HUES64 (cell line): ENCODE measurements around the gene HIP1.
"Not testable (repeated sequence)": the region's sequence is repeated elsewhere in the genome, so short reads cannot be mapped to it uniquely, and the experiment has no call there.

ENCODE experiments used
- H3K27ac ChIP-seq: 2 replicates; pipeline ENCODE4 v1.7.0; 2013; ENCODE audit warnings: low read depth, low read length, inconsistent platforms
- H3K27me3 ChIP-seq: 2 replicates; pipeline ENCODE4 v1.6.1; 2013; ENCODE audit warnings: mild to moderate bottlenecking, low read length; ENCODE audit not compliant: insufficient read depth
- H3K36me3 ChIP-seq: 2 replicates; pipeline ENCODE4 v1.6.1; 2013; ENCODE audit warnings: mild to moderate bottlenecking, low read length; ENCODE audit not compliant: insufficient read depth
- H3K4me1 ChIP-seq: 2 replicates; pipeline ENCODE4 v1.6.1; 2013; ENCODE audit warnings: mild to moderate bottlenecking, low read length, moderate library complexity; ENCODE audit not compliant: insufficient read depth
- H3K4me3 ChIP-seq: 2 replicates; pipeline ENCODE4 v1.5.1; 2013; ENCODE audit warnings: mild to moderate bottlenecking, low read length, moderate library complexity
- H3K9ac ChIP-seq: 2 replicates; pipeline ENCODE4 v1.6.1; 2013; ENCODE audit warnings: mild to moderate bottlenecking, low read depth, low read length
- H3K9me3 ChIP-seq: 2 replicates; pipeline ENCODE4 v1.6.1; 2013; ENCODE audit warnings: low read depth, low read length; ENCODE audit not compliant: insufficient read depth
- WGBS: fragments of 150-250, 120-280 bp; methylation state at CpG from one replicate; pipeline ENCODE4 v1.1.7; 2013; ENCODE audit warnings: missing lambda C conversion rate; 5-methylcytosine and 5-hydroxymethylcytosine counted together

The HIP1 gene

DNA sequence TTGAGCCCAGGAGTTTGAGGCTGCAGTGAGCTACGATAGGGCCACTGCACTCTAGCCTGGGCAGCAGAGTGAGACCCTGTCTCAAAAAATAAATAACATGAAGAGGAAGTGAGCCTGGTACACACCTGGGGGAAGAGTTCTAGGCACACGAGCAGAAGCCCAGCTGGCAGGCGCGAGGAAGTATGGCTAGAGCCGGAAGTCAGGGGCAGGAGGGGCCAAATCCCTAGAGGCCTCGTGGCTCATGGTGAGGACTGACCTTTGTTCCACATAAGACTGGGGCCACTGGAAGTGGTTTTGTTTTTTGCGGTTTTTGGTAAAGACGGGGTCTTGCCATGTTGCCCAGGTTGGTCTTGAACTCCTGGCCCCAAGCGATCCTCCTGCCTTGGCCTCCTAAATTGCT is 117.6 kb downstream of the HIP1 start:
- 96% methylated on average over 9 of the region's 9 CpGs for WGBS
- Histone ChIP-seq H3K4me3 (no peak overlapping the region), H3K4me1 (0 out of 2 replicates have a peak, but pooled peaks cover 3% of the 10 kb centered on the region), H3K36me3 (peaks cover 32% of the 10 kb centered on the region), H3K27me3 (no peaks in the 10 kb centered on the region), H3K9me3 (no peaks in the 10 kb centered on the region), H3K27ac (no peak overlapping the region), H3K9ac (no peak overlapping the region)

DNA sequence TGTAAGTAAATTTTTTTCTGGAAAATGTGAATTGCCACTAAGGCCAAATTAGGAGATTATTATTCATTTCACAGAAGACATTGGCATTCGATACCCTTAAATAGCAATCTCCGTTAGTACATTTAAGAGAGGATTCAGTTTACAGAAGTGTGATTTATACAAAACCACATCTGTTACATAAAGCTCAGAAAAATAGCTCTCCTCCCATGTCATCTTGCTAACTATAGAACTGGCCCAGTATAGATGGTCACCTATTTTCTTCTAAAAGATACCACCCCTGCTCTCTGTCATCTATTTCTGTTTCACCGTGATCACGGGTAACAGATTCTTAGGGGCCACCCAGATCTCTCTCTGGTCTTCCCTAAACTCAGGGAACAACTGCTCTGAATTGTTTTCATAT is 119.1 kb downstream of the HIP1 start:
- 96% methylated on average over 4 of the region's 4 CpGs for WGBS
- Histone ChIP-seq H3K9ac (no peak overlapping the region), H3K27ac (no peak overlapping the region), H3K9me3 (no peaks in the 10 kb centered on the region), H3K4me3 (no peak overlapping the region), H3K27me3 (no peaks in the 10 kb centered on the region), H3K36me3 (peaks cover 32% of the 10 kb centered on the region), H3K4me1 (0 out of 2 replicates have a peak, but pooled peaks cover 3% of the 10 kb centered on the region)

DNA sequence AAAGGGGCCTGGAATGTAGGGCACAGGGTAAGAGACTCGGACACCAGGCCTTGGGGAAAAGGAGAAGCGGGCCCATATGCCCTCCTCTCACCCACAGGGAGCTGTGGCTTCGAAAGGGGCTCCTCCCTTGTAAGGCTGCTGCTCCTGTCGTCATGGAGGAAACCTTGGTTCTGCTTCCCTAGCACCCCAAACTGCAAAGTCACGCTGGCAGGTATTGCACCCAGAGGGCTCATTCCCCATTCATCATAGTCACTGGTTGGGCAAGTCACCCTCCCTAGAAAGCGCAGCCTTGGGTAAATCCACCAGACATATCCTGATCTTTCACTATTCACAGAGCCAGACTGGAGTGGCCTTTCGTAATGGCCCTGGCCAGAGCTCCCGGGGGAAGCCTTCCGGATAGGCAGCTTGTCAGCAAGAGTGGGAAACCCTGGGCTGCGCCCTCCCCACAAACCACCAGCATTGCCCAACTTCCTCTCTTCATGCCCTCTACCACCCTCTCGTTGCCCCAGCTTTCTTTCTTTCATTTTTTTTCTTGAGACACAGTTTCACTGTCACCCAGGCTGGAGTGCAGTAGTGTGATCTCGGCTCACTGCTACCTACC is 121.0 kb downstream of the HIP1 start:
- no peaks in the 10 kb centered on the region for H3K27me3 ChIP-seq
- H3K4me3 ChIP-seq: no peak overlapping the region
- H3K27ac ChIP-seq: no peak overlapping the region
- peaks cover 28% of the 10 kb centered on the region for H3K36me3 ChIP-seq
- WGBS: 96% methylated on average over 12 of the region's 12 CpGs
- no peak overlapping the region for H3K9ac ChIP-seq
- no peaks in the 10 kb centered on the region for H3K4me1 ChIP-seq
- no peaks in the 10 kb centered on the region for H3K9me3 ChIP-seq

DNA sequence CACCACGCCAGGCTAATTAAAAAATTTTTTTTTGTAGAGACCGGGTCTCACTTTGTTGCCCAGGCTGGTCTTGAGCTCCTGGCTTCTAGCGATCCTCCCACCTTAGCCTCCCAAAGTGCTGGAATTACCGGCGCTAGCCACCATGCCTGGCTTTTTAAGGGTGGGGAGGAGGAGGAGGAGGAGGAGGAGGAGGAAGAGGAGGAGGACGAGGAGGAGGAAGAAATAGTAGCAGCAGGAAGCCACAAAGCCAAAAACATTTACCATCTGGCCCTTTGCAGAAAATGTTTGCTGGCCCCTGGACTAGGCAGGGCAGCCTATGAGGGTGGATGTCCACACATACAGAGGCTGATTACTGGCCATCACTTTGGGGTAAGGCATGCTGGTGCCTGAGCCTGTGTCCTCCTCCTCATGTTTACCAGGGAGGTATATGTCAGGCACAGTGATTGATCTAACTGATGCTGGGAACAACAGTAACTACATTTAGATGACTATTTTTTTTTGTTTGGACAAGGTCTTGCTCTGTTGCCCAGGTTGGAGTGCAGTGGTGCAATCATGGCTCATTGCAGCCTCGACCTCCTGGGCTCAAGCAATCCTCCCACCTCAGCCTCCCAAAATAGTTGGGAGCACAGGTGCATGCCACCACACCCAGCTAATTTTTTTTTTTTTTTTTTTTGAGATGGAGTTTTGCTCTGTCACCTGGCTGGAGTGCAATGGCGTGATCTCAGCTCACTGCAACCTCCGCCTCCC is 122.1 kb downstream of the HIP1 start:
- 96% methylated on average over 6 of the region's 9 CpGs for WGBS
- Histone ChIP-seq H3K27me3 (no peaks in the 10 kb centered on the region), H3K4me3 (no peak overlapping the region), H3K4me1 (no peaks in the 10 kb centered on the region), H3K9me3 (no peaks in the 10 kb centered on the region), H3K36me3 (peaks cover 21% of the 10 kb centered on the region), H3K9ac (no peak overlapping the region), H3K27ac (no peak overlapping the region)

DNA sequence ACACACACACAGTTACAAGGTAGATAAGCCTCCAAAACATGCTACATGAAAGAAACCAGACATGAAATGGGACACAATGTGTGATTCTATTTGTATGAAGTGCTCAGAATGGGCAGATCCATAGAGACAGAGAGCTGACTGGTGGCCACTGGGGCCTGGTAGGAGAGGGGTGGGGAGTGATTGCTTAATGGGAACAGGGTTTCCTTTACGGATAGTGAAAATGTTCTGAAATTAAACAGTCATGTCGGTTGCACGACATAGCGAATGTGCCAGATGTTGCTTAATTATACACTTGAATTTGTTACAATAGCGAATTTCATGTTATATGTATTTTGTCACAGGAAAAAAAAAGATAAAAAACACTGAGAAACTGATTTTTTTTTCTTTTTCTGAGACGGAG is 124.3 kb downstream of the HIP1 start:
- Histone ChIP-seq H3K27me3 (no peaks in the 10 kb centered on the region), H3K9me3 (no peaks in the 10 kb centered on the region), H3K36me3 (peaks cover 11% of the 10 kb centered on the region), H3K9ac (no peak overlapping the region), H3K4me1 (no peaks in the 10 kb centered on the region), H3K27ac (no peak overlapping the region), H3K4me3 (no peak overlapping the region)
- 89% methylated on average over 6 of the region's 6 CpGs for WGBS

DNA sequence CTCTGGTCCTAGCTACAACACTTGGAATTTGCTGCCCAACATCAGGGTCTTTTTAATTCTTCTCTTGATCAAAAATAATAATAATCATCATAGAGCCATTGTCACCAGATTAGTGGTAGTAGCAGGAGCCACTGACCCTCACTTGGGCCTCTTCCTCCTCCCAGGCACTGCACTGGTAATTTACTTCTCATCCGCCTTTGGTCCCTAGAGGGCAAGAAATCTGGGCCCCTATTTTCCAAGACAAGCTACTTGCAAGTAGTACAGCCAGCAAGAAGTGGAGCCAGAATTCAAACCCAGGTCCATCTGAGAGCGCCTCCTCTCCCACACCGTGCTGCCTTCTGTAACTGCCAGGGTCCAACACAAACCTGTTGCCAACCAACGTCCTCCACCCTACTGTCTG is 125.4 kb downstream of the HIP1 start:
- Histone ChIP-seq H3K27me3 (no peaks in the 10 kb centered on the region), H3K4me1 (no peaks in the 10 kb centered on the region), H3K9me3 (no peaks in the 10 kb centered on the region), H3K36me3 (peaks cover 16% of the 10 kb centered on the region), H3K4me3 (no peak overlapping the region), H3K27ac (no peak overlapping the region), H3K9ac (no peak overlapping the region)
- 91% methylated on average over 4 of the region's 4 CpGs for WGBS

DNA sequence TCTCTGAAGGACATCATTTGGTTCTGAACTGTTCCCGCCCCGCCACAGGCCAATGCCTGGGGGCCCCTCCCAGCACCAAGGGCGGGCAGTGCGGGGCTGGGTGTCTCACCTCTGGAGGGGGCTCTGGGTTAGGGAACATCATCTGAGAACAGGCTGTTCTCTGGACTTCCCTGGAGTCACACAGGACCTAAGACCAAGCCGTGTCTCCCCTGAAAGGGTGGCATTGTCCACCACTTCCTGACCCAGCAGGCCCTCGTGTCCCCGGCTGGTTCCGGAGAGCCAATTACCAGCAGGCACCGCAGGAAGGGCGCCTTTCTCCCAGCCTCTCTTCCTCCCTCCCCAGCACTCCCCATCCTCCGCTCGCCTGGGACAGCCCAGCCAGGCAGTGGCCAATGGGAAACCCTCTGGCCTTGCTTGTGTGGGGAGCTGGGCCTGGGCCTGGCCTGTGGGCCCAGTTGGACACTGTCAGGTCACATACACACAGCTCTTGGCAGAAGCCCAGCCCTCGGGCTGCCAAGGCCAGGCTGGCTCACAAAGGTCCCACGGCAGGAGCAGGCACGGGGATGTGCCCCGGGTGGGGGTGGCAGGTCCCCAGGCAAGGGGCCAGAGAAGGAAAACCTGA is 127.1 kb downstream of the HIP1 start:
- H3K4me3 ChIP-seq: no peak overlapping the region
- WGBS: 77% methylated on average over 16 of the region's 16 CpGs
- peaks cover 14% of the 10 kb centered on the region for H3K36me3 ChIP-seq
- no peaks in the 10 kb centered on the region for H3K27me3 ChIP-seq
- no peak overlapping the region for H3K9ac ChIP-seq
- H3K9me3 ChIP-seq: no peaks in the 10 kb centered on the region
- H3K4me1 ChIP-seq: no peaks in the 10 kb centered on the region
- H3K27ac ChIP-seq: peak overlapping the region; percentile 27; the same call in 1 of the 2 replicates

DNA sequence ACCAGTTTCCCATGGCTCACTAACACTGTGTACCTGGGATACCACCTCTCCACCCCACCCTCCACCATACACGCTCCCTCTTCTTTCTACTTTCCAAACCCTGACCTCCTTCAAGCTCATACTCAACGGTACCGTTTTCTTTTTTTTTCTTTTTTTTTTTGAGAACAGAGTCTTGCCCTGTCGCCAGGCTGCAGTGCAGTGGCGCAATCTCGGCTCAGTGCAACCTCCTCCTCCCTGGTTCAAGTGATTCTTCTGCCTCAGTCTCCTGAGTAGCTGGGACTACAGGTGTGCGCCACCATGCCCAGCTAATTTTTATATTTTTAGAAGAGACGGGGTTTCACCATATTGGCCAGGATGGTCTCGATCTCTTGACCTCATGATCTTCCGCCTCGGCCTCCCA is 129.3 kb downstream of the HIP1 start:
- H3K27ac ChIP-seq, H3K4me3 ChIP-seq, H3K9ac ChIP-seq, H3K4me1 ChIP-seq, H3K27me3 ChIP-seq, H3K9me3 ChIP-seq: not testable (repeated sequence)
- H3K36me3 ChIP-seq: peaks cover 13% of the 10 kb centered on the region
- WGBS: 93% methylated on average over 11 of the region's 11 CpGs

DNA sequence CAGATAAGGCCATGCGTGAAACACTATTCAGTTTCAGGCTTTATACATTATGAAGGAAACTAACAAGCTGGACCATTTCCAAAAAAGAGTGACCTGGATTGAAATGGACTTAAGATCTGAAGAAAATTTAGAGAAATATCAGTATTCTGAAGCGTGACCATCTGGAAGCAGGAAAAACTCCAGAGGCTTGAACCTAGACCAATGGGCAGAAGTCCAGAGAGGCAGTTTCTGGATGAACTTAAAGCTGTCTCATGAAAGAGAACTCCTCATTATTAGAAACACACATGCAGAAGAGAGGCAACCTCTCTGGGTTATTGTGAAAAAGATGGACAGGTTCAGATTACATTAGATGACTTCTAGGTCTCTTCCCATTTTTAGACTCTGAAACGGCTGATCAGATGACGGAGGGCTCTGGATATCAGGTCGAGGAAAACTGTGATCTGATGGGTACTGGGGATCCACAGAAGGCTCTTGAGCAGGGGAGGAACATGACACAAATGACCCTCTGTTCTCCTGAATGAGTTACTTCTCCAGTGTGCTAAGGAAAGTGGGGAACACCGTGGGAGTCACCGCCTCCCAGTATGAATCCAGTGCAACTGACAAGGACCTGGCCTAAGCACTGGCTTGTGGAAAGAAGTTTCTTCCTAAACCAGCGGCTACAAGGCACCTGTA is 130.2 kb downstream of the HIP1 start:
- 93% methylated on average over 8 of the region's 8 CpGs for WGBS
- Histone ChIP-seq H3K27ac (no peak overlapping the region), H3K27me3 (no peaks in the 10 kb centered on the region), H3K9me3 (no peaks in the 10 kb centered on the region), H3K9ac (no peak overlapping the region), H3K36me3 (peaks cover 13% of the 10 kb centered on the region), H3K4me3 (no peak overlapping the region), H3K4me1 (no peaks in the 10 kb centered on the region)

DNA sequence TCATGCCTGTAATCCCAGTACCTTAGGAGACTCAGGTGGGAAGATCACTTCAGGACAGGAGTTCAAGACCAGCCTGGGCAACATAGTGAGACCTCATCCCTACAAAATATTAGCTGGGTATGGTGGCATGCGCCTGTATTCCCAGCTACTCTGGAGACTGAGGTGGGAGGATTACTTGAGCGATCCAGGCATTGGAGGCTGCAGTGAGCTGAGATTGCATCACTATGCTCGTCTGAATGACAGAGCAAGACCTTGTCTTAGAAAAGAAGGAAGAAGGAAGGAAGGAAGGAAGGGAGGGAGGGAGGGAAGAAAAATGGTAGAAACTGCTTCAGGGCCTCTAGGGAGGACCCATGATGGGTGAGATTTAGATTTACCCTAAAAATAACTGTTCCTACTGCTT is 134.3 kb downstream of the HIP1 start:
- Histone ChIP-seq H3K9me3 (no peaks in the 10 kb centered on the region), H3K27ac (no peak overlapping the region), H3K36me3 (peaks cover 13% of the 10 kb centered on the region), H3K4me3 (no peak overlapping the region), H3K9ac (no peak overlapping the region), H3K4me1 (peaks cover 5% of the 10 kb centered on the region; the same call in 1 of the 2 replicates), H3K27me3 (no peaks in the 10 kb centered on the region)
- WGBS: 85% methylated on average over 3 of the region's 3 CpGs

DNA sequence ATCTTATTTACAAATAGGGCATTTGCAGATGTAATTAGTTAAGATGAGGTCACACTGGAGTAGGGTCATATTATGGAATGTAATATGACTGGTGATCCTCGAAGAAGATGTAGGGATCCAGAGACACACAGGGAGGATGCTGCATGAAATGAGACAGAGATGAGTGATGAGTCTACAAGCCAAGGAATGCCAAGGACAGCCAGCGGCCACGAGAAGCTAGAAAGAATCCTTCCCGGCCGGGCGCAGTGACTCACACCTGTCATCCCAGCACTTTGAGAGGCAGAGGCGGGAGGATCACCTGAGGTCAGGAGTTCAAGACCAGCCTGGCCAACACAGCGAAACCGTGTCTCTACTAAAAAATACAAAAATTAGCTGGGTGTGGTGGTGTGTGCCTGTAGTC is 135.9 kb downstream of the HIP1 start:
- H3K4me3 ChIP-seq, H3K27me3 ChIP-seq, H3K9me3 ChIP-seq, H3K27ac ChIP-seq, H3K9ac ChIP-seq: not testable (repeated sequence)
- peaks cover 12% of the 10 kb centered on the region for H3K36me3 ChIP-seq
- WGBS: 94% methylated on average over 9 of the region's 9 CpGs
- H3K4me1 ChIP-seq: peaks cover 20% of the 10 kb centered on the region
